ENCODE data around the gene ITPKC.

DNA sequence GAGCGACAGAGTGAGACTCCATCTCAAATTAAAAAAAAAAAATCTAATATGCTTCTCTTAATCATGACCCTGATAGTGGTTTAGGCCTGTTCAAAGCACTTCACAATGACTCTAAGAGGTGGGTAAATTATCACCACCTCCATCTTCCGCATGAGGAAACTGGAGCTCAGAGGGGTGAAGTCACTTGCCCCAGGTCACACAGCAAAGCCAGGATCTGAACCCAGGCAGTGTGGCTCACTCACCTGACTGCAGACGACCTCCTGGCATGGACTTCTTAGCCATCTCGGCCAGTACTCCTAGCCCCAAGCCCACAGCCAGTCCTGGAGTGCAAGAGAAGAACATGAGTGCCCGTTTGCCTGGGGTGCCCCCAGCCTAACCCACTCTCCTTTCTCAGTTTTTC, 7.1 kb upstream of the ITPKC start:
- TF ChIP-seq POLR2AphosphoS5 (IDR thresholded peaks at IDR 0.05; ENCODE audit: insufficient read depth in 1 of 2, low read depth in 1 of 2) = no peak
- no peak for TF ChIP-seq POLR2A (IDR thresholded peaks at IDR 0.05)
- TF ChIP-seq, protein P1, sequence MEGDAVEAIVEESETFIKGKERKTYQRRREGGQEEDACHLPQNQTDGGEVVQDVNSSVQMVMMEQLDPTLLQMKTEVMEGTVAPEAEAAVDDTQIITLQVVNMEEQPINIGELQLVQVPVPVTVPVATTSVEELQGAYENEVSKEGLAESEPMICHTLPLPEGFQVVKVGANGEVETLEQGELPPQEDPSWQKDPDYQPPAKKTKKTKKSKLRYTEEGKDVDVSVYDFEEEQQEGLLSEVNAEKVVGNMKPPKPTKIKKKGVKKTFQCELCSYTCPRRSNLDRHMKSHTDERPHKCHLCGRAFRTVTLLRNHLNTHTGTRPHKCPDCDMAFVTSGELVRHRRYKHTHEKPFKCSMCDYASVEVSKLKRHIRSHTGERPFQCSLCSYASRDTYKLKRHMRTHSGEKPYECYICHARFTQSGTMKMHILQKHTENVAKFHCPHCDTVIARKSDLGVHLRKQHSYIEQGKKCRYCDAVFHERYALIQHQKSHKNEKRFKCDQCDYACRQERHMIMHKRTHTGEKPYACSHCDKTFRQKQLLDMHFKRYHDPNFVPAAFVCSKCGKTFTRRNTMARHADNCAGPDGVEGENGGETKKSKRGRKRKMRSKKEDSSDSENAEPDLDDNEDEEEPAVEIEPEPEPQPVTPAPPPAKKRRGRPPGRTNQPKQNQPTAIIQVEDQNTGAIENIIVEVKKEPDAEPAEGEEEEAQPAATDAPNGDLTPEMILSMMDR (IDR thresholded peaks at IDR 0.05) = no peak

All from vagina (tissue), 2 donors.